GM21723 (cell line): ENCODE results near the gene SLC22A24.
"Not testable (repeated sequence)": the region's sequence is repeated elsewhere in the genome, so short reads cannot be mapped to it uniquely, and the experiment has no call there.

Experiments
- ATAC-seq: cut with Tn5 transposase; IDR thresholded peaks from one replicate; pipeline ENCODE4 v1.9.1; 2021; ENCODE audit warnings: mild to moderate bottlenecking, moderate library complexity; ENCODE audit not compliant: unreplicated experiment

The SLC22A24 gene, protein sequence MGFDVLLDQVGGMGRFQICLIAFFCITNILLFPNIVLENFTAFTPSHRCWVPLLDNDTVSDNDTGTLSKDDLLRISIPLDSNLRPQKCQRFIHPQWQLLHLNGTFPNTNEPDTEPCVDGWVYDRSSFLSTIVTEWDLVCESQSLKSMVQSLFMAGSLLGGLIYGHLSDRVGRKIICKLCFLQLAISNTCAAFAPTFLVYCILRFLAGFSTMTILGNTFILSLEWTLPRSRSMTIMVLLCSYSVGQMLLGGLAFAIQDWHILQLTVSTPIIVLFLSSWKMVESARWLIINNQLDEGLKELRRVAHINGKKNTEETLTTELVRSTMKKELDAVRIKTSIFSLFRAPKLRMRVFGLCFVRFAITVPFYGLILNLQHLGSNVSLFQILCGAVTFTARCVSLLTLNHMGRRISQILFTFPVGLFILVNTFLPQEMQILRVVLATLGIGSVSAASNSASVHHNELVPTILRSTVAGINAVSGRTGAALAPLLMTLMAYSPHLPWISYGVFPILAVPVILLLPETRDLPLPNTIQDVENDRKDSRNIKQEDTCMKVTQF

GRCh38 chr11:63144121-63144520, at the start of gene SLC22A24:
Gene SLC22A24, minus strand, starts transcription at chr11:63144221. Its CDS starts 442 bp downstream, at chr11:63143779.
- no peak for ATAC-seq

- ATAC-seq: no peak
These were observed 36.5 kb upstream of the SLC22A24 start for GRCh38 chr11:63180536-63180935.

DNA sequence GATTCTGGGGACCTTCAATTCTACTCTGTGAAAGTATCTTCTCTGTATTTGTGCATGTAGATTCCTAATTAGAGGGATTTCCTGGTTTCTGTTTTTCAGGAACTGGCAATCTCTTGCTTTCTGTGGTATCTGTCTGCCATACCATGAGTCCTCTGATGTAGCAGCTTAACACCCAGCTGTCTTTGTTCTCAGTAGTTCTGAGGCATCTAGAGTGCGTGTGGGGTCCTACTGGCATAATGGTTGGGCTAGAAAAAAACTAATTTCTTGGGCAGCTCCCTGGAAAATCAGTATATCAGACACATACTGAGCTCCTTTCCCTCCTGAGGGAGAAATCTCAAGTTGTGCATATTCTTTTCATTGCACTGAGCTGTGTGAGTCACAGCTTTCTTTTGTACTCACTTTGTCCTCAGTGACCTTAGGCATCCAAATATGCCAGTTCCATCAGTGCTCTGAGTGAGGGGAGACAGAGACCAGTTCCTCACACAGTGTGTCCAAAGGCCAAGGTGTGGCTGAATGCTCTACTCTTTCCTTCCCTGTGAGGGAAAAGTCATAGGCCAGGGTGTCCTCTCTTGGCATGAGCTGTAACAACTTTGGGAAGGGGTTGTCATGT, 35.5 kb upstream of the SLC22A24 start:
- ATAC-seq: no peak

GRCh38 chr11:63177872-63178271, 33.9 kb upstream of the SLC22A24 start:
- no peak for ATAC-seq

DNA sequence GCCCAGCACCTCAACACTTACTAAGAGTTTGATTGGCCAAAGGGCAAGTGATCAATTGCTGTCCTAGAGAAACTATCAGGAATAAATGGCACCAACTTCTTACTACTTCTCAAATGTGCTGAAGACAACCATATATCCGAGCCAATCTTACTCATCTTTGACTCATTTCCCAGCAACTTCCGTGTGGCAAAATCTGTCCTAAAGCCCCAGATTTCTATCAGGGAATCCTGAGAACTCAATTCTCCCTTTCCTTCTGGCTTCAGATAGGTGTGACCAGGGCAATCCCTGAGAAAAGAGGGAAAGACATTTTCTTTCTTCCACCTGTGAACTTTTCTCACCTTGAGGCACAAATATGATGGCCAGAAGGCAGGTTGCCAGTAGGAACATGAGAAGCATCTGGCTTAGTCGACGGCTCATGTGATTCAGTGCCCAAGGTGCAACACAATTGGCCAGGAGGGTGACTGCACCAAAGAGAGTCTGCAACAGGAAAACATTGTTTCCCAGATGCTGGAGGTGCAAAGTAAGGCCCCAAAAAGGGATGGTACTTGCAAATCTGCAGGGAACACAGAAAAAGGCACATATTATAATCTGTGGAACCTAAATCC, 21.8 kb upstream of the SLC22A24 start:
- no peak for ATAC-seq

GRCh38 chr11:63155794-63156193, 11.8 kb upstream of the SLC22A24 start:
- no peak for ATAC-seq

GRCh38 chr11:63146581-63146980, 2.6 kb upstream of the SLC22A24 start:
- no peak for ATAC-seq

GRCh38 chr11:63142459-63142858, 1.6 kb downstream of the SLC22A24 start:
- ATAC-seq: no peak

GRCh38 chr11:63132985-63133775, 10.8 kb downstream of the SLC22A24 start:
- ATAC-seq: no peak

- ATAC-seq: no peak
These were observed 44.5 kb downstream of the SLC22A24 start for GRCh38 chr11:63099555-63099954.

- no peak for ATAC-seq
These were observed 63.3 kb downstream of the SLC22A24 start for GRCh38 chr11:63080682-63081081.

DNA sequence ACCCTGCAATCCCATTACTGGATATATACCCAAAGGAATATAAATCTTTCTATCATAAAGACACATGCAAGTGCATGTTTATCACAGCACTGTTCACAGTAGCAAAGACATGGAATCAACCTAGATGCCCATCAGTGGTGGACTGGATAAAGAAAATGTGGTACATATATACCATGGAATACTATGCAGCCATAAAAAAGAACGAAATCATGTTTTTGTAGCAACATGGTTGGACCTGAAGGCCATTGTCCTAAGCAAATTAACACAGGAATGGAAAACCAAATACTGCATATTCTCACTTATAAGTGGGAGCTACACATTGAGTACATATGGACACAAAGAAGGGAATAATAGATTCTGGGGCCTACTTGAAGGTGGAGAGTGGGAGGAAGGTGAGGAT, 97.8 kb downstream of the SLC22A24 start:
- ATAC-seq: not testable (repeated sequence)

DNA sequence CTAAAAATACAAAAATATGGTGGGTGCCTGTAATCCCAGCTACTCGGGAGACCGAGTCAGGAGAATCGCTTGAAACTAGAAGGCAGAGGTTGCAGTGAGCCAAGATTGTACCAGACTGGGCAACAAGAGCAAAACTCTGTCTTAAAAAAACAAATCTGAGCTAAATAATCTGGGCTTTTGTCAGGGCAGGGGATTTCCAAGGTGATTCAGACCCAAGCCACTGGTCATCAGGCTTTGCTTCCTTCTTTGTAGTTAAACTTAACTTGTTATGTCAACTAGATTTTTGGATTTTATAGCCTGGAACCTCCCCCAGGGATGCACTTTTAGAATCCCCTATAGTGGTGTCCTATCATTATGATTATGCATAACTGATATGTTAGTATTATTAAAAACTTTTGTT, 101.4 kb downstream of the SLC22A24 start:
- ATAC-seq: no peak

DNA sequence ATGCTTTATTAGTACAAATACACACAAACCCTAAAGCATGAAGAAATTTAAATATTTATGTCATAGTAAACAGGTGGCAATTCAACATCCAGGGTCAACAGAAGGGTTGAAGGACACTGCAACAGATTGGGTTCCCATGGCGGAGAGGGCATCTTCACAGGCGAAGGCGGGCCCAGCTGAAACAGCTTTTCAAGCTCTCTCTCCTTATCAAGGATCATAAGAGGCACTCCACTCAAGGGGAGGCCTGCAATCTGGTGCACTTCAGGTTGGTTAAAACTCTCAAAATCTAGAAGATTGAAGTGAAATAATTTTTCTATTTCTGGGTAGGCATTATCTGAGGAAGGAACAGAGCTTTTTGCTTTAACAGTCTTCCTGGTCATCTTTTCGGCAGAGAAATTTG, 111.6 kb downstream of the SLC22A24 start:
- no peak for ATAC-seq
